Liver (tissue), 3 donors: ENCODE measurements around the gene NFAT5.

Experiments
- ATF3 ChIP-seq: IDR thresholded peaks from 2 replicates; pipeline ENCODE4 v1.6.1; 2016; ENCODE audit warnings: antibody characterized with exemption
- CTCF ChIP-seq: fragments of 150-350 bp; IDR thresholded peaks from 2 replicates; pipeline ENCODE4 v1.5.1; 2017; ENCODE audit warnings: improper control_type of control experiment, low read depth, low read length; ENCODE audit not compliant: missing input control
- FOXA2 ChIP-seq: IDR thresholded peaks from 2 replicates; pipeline ENCODE4 v1.6.1; 2016; ENCODE audit warnings: antibody characterized with exemption
- GABPA ChIP-seq, 2 donors: IDR thresholded peaks in 1 of 2; conservative IDR thresholded peaks in 1 of 2; 2 replicates each; pipeline ENCODE4 v1.6.1; 2016; ENCODE audit warnings: antibody characterized with exemption in 2 of 2, mild to moderate bottlenecking in 1 of 2, moderate library complexity in 1 of 2
- MAX ChIP-seq: IDR thresholded peaks from 2 replicates; pipeline ENCODE4 v1.6.1; 2016; ENCODE audit warnings: antibody characterized with exemption
- RAD21 ChIP-seq, 2 donors: IDR thresholded peaks; 2 replicates each; pipeline ENCODE4 v1.6.1; 2016; ENCODE audit warnings: antibody characterized with exemption in 2 of 2, mild to moderate bottlenecking in 2 of 2
- RXRA ChIP-seq, 2 donors: IDR thresholded peaks; 2 replicates each; pipeline ENCODE4 v1.6.1; 2017 to 2018; ENCODE audit warnings: antibody characterized with exemption in 2 of 2, mild to moderate bottlenecking in 1 of 2
- SP1 ChIP-seq: IDR thresholded peaks from 2 replicates; pipeline ENCODE4 v1.6.1; 2018; ENCODE audit warnings: antibody characterized with exemption, mild to moderate bottlenecking
- TAF1 ChIP-seq: conservative IDR thresholded peaks from 2 replicates; pipeline ENCODE4 v1.6.1; 2016; ENCODE audit warnings: antibody characterized with exemption, mild to moderate bottlenecking
- YY1 ChIP-seq: IDR thresholded peaks from 2 replicates; pipeline ENCODE4 v1.6.1; 2016; ENCODE audit warnings: antibody characterized with exemption, mild to moderate bottlenecking
- TF ChIP-seq, protein P1 (sequence below): IDR thresholded peaks from 2 replicates; pipeline ENCODE4 v1.6.1; 2016; ENCODE audit warnings: antibody characterized with exemption, mild to moderate bottlenecking
- donor health status: healthy.
- donor health status: healthy.

DNA sequence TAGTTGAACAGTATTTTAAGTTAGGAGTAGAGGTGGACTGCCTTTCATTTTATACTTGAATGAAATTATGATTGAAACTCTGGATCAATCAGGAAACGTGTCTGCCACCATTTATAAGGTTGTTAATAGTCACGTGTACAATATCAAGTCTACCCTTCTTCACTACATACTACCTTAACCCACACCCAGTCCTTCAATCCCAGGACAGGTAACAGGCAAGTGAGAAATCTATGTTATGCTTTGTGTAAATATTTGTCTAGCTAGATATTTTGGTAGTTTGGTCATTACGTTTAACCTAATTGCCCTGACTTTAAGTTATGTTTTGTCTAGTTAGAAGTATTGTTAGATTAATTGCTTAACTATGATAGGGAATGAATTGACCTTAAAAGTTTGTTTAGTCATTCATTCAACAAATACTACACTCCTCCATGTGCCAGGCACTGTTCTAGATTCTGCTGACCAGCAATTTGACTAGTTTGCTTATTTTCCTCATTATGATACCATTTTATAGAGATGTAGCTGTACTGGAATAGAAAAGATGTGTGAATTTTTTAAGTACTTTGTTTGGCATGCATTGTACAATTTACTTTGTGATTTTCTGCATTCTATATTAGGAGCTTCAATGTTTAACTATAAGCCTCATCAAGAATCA, 88.6 kb downstream of the NFAT5 start:
- TF ChIP-seq, protein P1, sequence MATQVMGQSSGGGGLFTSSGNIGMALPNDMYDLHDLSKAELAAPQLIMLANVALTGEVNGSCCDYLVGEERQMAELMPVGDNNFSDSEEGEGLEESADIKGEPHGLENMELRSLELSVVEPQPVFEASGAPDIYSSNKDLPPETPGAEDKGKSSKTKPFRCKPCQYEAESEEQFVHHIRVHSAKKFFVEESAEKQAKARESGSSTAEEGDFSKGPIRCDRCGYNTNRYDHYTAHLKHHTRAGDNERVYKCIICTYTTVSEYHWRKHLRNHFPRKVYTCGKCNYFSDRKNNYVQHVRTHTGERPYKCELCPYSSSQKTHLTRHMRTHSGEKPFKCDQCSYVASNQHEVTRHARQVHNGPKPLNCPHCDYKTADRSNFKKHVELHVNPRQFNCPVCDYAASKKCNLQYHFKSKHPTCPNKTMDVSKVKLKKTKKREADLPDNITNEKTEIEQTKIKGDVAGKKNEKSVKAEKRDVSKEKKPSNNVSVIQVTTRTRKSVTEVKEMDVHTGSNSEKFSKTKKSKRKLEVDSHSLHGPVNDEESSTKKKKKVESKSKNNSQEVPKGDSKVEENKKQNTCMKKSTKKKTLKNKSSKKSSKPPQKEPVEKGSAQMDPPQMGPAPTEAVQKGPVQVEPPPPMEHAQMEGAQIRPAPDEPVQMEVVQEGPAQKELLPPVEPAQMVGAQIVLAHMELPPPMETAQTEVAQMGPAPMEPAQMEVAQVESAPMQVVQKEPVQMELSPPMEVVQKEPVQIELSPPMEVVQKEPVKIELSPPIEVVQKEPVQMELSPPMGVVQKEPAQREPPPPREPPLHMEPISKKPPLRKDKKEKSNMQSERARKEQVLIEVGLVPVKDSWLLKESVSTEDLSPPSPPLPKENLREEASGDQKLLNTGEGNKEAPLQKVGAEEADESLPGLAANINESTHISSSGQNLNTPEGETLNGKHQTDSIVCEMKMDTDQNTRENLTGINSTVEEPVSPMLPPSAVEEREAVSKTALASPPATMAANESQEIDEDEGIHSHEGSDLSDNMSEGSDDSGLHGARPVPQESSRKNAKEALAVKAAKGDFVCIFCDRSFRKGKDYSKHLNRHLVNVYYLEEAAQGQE: no peak
- TF ChIP-seq MAX (no peak), CTCF (no peak), FOXA2 (no peak), YY1 (no peak), RAD21 (IDR thresholded peaks at IDR 0.05) (no peak), GABPA (IDR thresholded peaks at IDR 0.05 in 1 of 2, conservative IDR thresholded peaks at IDR 0.05 in 1 of 2) (no peak), SP1 (no peak), RXRA (IDR thresholded peaks at IDR 0.05) (no peak), ATF3 (no peak), TAF1 (no peak)
